ENCODE measurements around the gene CHAD.

CHAD gene

GRCh38 chr17:50513495-50513894, 44.8 kb upstream of the CHAD start:
- no peak overlapping the region for H3K4me3 ChIP-seq (ENCODE audit: control insufficient read depth, low read depth, low read length)
- TF ChIP-seq CTCF (IDR thresholded peaks at IDR 0.05; ENCODE audit: control insufficient read depth, insufficient read depth, low read depth, low read length, missing control alignments) = no peak
- no peak for DNase-seq (ENCODE audit: low read depth)

GRCh38 chr17:50511058-50511457, 42.4 kb upstream of the CHAD start:
- H3K4me3 ChIP-seq (ENCODE audit: control insufficient read depth, low read depth, low read length) = no peak overlapping the region
- TF ChIP-seq CTCF (IDR thresholded peaks at IDR 0.05; ENCODE audit: control insufficient read depth, insufficient read depth, low read depth, low read length, missing control alignments) = no peak
- DNase-seq (ENCODE audit: low read depth) = no peak

GRCh38 chr17:50508573-50509460, 40.1 kb upstream of the CHAD start:
- no peak for TF ChIP-seq CTCF (IDR thresholded peaks at IDR 0.05; ENCODE audit: control insufficient read depth, insufficient read depth, low read depth, low read length, missing control alignments)
- no peak for DNase-seq (ENCODE audit: low read depth)
- H3K4me3 ChIP-seq (ENCODE audit: control insufficient read depth, low read depth, low read length) = peak overlapping the region; percentile 55

- TF ChIP-seq CTCF (IDR thresholded peaks at IDR 0.05; ENCODE audit: control insufficient read depth, insufficient read depth, low read depth, low read length, missing control alignments) = no peak
- peak within 1 kb of the TSS; percentile 55 for H3K4me3 ChIP-seq (ENCODE audit: control insufficient read depth, low read depth, low read length)
- no peak for DNase-seq (ENCODE audit: low read depth)
Measured at GRCh38 chr17:50507871-50508572, 39.3 kb upstream of the CHAD start, which contains the start of gene MYCBPAP. Gene MYCBPAP, plus strand, starts transcription at chr17:50508439. Its CDS starts 236 bp downstream, at chr17:50508675.

GRCh38 chr17:50506298-50506697, 37.6 kb upstream of the CHAD start:
- H3K4me3 ChIP-seq (ENCODE audit: control insufficient read depth, low read depth, low read length) = no peak overlapping the region
- no peak for TF ChIP-seq CTCF (IDR thresholded peaks at IDR 0.05; ENCODE audit: control insufficient read depth, insufficient read depth, low read depth, low read length, missing control alignments)
- no peak for DNase-seq (ENCODE audit: low read depth)

- no peak for TF ChIP-seq CTCF (IDR thresholded peaks at IDR 0.05; ENCODE audit: control insufficient read depth, insufficient read depth, low read depth, low read length, missing control alignments)
- DNase-seq (ENCODE audit: low read depth) = no peak
- no peak overlapping the region for H3K4me3 ChIP-seq (ENCODE audit: control insufficient read depth, low read depth, low read length)
Measured at GRCh38 chr17:50505591-50506130, 37.0 kb upstream of the CHAD start.
